Right hindlimb (tissue), 1 donor: ENCODE results near the gene TOP3A.
"Not testable (repeated sequence)": the region's sequence is repeated elsewhere in the genome, so short reads cannot be mapped to it uniquely, and the experiment has no call there.

Experiments
- DNase-seq: peaks from one replicate; pipeline ENCODE4 v3.0.0-alpha.2; 2018

The TOP3A gene

GRCh38 chr17:18324140-18325050 is 9.6 kb upstream of the TOP3A start:
- no peak for DNase-seq

GRCh38 chr17:18323507-18324139 is 8.8 kb upstream of the TOP3A start:
- no peak for DNase-seq

DNA sequence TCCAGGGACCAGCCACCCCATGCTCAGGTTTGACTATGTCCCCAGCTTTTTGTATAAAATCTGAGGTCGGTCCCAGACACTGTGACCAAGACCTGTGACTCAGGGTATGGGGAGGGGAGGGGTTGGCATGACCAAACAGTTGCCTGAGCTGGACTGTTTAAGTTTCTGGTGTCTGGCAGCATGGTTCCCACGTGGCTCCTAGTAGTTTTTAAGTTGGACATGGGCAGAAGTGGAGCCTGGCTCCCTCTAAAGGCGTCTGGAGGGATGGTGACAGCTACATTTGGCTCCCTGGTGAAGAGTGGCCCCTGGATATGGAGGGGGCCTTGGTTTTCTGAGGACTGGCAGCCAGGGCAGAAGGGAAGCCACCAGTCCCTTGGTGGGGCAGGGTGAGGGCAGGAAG is 8.2 kb upstream of the TOP3A start:
- no peak for DNase-seq

- DNase-seq: no peak
These were observed 7.7 kb upstream of the TOP3A start for GRCh38 chr17:18322522-18322921.

DNA sequence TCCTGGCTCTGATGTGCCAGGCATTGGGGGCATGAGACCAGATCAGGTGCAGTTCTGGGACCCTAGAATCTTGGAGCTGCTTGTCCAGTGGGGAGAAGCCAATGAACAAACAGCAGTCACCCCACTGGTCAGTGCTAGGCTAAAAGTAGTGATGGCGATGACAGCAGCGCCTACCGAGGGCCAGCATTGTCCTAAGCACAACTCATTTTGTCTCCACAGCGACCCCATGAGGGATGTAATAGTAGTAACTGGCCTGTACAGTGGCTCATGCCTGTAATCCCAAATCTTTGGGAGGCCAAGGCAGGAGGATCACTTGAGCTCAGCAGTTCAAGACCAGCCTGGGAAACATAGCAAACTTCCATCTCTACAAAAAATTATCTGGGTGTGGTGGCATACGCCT is 6.5 kb upstream of the TOP3A start:
- DNase-seq: no peak

GRCh38 chr17:18320301-18320700 is 5.5 kb upstream of the TOP3A start:
- no peak for DNase-seq

DNA sequence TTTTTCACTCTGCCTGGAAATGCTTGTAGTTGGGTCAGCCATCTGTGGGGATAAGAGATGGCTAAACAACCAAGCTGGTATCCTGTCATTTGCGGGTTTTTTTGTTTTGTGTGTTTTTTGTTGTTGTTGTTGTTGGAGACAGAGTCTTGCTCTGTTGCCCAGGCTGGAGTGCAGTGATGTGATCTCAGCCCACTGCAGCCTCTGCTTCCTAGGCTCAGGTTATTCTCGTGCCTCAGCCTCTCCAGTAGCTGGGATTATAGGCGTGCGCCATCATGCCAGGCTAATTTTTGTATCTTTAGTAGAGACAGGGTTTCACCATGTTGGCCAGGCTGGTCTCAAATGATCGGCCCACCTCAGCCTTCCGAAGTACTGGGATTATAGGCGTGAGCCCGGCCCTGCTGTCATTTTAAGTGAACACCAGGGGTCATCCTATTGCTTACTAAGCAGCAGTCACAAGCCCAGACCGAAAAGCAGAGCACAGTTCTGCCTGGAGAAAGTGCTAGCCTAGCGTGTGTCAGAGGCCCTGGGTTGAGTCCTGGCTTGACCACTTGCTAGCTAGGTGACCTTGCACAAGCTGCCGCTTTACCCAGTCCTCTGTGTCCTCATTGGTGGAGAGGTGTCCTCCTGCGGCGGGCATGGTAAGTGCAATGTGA is 4.9 kb upstream of the TOP3A start:
- peak; percentile 56 for DNase-seq

DNA sequence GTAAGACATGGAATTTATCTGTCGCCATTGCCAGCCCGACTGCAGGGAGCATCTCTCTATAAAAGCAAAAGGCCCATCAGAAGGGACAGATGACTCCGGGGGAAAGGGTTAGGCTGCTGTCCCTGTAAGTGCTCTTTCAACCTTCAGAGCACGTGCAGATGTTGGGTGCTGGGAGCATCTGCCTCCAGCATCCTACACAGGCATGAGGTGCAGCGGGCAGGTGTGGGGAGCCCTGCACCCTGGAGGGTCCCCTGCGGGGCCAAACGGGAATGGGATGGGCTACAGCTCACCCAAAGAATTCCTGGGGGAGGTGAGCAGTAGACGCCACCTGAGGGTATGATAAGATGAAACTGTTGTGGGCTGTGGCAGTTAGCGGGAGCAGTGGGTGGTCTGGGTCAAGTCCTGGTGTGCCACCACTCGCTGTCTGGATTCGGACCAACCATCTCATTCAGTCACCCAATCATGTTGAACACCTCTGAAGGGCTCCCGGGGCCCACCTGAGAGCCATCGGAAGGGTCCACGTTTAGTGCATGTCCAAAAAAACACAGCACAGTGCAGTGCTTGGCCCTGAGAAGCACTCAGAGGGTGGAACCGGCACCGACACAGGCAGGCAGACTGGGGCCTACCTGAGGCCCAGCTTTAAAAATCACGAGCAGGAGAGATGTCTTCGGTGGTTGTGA is 4.1 kb upstream of the TOP3A start:
- no peak for DNase-seq

- no peak for DNase-seq
These were observed 3.3 kb upstream of the TOP3A start for GRCh38 chr17:18318117-18318516.

GRCh38 chr17:18315961-18316360 is 1.2 kb upstream of the TOP3A start:
- no peak for DNase-seq

DNA sequence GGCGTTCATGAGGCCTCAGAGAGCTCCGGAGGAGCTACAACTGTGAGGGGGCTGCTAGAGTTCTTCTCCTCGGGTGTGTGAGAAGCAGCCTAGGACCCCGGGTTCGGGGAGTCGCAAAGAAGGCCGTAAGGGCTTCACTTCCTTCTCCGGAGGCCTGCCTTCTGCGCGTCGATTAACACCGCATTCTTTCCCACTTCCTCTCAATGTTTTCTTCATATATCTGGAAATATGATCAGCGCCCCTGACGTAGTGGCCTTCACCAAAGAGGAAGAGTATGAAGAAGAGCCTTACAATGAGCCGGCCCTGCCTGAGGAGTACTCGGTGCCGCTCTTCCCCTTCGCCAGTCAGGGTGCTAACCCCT is 748 bp upstream of the TOP3A start:
- no peak for DNase-seq

DNA sequence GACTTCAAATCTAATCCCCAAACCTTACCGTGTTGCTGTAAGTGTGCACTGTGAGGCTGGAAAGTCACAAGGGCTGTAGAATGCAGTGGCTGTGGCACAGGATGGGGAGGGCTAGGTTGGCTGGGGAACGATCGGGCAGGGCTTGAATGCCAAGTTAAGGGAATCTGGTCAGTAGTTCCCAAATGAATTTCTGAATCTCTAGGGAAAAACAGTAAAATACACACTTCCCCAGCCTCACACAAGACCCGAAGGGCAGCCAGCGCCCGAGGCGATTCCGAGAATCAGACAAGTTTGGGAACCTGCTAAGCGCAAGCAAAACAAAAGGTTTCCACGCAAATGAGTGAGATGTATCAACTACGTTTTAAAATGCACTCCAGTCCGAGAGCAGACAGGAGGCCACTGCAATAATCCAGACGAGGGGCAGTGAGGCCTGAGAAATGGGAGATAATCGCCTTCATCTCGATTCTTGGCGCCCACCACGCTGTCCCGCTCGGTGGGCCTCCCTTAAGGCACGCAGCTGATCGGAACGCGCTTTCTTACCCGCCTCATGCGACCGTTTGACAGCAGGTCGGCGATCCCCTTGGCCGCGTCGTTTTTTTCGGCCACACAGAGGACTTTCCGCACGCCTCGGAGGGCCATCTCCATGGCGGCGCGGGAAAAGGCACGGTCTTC is 599 bp downstream of the TOP3A start:
- no peak for DNase-seq

- DNase-seq: no peak
These were observed 5.6 kb downstream of the TOP3A start for GRCh38 chr17:18309202-18309601.

GRCh38 chr17:18303206-18303605 is 11.6 kb downstream of the TOP3A start:
- DNase-seq: not testable (repeated sequence)

GRCh38 chr17:18300725-18301480 is 13.9 kb downstream of the TOP3A start:
- no peak for DNase-seq

DNA sequence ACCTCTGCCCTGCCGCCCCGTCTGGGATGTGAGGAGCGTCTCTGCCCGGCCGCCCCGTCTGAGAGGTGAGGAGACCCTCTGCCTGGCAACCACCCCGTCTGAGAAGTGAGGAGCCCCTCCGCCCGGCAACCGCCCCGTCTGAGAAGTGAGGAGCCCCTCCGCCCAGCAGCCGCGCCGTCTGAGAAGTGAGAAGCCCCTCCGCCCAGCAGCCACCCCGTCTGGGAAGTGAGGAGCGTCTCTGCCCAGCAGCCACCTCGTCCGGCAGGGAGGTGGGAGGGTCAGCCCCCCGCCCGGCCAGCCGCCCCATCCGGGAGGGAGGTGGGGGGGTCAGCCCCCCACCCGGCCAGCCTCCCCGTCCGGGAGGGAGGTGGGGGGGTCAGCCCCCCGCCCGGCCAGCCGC is 16.7 kb downstream of the TOP3A start:
- DNase-seq: not testable (repeated sequence)

GRCh38 chr17:18291718-18292540 is 22.9 kb downstream of the TOP3A start:
- DNase-seq: no peak

DNA sequence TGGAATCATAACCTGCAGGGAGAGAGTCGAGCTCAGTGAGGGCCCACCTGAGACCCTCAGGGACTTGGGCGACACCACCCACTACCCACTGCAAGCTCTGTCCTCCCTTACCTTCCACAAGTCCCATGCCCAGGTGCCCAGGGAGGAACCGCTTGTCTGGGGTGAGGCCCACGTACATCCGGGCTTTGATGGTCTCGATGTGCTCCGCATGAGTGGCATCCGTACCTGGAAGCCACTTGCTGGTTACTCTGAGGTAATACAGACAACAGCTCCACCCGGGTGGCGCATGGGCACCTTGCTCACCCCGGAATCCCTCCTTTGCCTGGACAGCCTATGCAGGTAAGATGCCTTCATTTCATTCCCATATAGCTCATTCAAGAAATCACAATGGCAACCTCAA is 29.5 kb downstream of the TOP3A start:
- DNase-seq: no peak

DNA sequence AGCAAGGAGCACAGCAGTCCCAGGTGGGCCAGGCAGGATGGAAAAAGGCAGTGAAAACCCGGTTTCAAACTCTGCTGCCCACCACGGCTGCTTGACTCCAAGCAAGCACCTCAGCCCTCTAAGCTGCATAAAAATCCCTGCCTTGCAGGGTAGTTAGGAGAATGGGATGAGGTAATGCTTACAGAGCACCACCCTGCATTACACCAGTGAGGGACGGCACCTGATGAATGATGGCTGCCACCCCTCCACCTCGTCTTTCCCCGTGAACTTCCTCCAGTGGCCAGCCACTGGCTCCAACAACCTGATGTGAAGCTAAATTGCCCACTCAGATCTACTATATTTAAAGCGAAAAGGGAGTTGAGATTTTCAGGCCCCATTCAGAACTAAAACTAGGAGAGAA is 33.0 kb downstream of the TOP3A start:
- DNase-seq: no peak

DNA sequence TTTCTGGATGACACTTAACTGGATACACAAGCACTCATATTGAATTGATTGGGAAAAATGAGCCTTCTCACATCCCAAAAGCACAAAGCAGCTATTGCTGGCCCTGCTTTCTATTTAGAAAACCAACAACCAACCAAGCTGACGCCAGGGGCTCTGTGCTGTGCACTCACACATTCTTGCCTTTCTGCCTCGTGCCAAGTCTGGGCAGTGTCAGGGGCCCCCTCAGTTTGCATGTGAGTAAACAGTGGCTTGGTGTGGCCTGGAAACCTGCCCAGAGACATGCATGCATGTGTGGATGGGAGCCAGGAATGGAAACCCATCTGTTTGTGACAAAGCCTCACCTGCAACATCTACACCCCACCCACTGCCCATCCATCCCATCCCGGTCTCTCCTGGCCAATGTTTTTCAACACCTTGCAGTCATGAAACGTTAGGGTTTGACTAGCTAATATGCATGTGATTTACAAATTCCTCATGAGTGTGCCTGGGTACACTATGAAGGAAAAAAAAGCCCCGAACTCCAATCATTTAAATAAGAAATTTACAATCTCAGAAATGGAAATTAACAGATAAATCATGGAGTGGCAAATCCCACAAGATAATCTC is 33.9 kb downstream of the TOP3A start:
- DNase-seq: no peak

DNA sequence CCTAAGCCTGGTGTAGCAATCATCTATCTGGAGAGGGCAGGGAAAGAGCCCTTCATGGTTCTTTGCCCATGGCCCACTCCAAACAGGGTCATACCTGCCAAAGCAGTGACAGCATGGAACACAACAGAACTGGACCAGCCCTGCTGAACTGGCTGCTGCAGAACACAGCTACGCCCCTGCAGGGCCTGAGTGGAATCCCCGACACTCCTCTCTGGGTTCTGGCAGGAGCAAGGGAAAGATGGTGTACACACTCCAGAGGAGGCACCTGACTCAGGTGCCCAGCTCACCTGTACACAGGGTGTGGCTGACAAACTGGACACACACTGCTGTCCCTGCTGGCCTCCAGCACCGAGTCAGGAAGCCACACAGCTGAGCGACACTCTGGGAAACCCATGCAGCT is 34.5 kb downstream of the TOP3A start:
- no peak for DNase-seq
